Activated CD4-positive, alpha-beta T cell treated with anti-CD3 and anti-CD28 coated beads, Interleukin-2, amount 50 U/mL, for 4 hours (primary cell): Measurements from ENCODE around the gene IL16.

Experiments used
- DNase-seq, 2 experiments: peaks; one replicate each; pipeline ENCODE4 v3.0.0-alpha.2; 2020

IL16 gene

DNA sequence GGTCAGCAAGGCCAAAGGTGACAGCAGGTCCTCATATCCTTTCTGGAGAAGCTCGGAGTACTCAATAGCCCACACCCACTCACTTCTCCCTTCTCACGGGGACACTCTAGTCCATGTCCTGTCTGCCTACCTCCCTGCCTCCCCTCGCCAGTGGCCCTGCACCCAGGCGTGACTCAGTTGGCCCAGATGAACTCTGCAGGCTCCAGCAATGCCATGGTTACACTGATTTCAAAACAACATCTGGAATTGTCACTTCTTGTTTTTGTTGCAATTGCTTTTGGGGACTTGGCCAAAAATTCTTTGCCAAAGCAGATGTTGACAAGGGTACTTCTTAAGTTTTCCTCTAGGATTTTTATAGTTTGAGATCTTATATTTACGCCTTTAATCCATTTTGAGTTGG, 13.0 kb downstream of the IL16 start:
- DNase-seq: no peak

GRCh38 chr15:81211376-81211775, 14.7 kb downstream of the IL16 start:
- DNase-seq: no peak

GRCh38 chr15:81213982-81214381, 17.3 kb downstream of the IL16 start:
- DNase-seq: no peak

DNA sequence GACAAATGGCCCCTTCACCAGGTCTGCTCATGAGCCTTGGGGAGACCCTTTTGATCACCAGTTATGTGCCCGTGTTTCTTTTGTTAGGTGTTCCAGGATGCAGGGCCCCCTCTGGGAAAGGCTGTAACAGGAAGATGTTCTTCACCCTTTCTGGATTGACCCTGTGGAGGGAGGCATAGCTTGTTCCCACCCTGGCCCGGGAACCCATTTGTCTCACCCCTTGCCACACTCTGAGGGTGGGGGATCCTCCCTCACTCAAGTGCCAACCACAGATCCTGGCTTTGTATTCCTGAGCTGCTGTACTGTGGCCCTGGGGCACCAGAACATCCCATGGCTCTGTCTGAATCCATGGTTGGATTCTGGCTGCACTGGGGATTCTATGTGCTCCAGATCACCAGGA, 18.9 kb downstream of the IL16 start:
- no peak for DNase-seq

DNA sequence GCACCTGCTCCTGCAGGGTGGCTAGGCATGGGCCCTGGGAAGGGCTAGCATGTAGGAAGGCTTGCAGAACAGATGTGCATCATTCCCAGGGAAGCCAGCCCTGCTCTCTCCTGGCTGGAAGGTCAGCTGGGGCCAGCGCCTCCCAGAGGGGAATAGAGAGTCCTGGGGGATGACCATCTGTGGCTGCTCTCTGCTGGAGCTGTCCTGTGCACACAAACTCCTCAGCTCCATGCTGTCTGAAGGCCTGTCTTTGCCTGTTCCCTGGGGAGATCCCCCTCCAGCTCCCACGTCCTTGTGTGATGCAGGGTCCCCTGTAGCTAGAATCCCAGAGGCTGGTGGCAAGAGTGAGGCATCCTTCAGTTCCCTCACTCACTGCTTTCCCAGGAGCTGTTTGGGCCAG, 19.3 kb downstream of the IL16 start:
- no peak for DNase-seq

DNA sequence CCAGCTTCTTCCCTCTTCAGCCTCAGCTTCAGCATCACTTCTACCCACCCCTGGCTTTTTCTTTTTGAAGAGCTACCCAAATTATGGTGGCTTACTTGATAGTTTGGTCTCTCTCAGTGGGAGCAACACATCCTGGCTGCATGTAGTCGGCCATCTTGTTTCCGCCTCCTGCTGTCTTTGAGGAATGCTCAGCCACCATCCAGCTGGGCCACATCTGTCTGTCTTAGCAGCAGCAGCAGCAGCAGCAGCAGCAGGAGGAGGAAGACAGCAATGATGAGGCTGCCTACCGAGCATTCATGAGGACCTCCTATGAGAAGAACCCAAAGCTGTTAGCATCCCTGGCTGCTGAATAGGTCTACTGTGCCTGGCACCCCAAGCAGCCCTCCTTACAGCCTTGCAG, 19.7 kb downstream of the IL16 start:
- DNase-seq: no peak

DNA sequence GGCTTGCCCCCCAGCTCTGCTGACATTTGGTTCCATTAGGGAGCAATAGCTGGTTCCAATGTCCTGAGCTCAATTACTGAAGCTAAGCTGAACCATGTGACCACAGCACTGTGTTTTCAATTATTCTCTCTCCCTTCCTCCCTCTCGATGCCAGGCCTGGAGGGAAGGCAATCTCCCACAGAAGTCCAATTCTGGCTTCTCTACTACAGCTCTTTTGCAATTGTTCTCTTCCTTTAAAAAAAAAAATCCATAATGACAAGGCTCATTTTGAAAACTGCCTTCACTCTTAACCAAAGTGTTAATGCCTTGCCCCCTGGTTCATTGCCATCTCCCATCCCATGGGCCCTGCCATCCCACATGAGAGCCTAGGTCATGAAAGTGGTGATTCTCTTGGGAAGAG, 24.8 kb downstream of the IL16 start:
- DNase-seq: no peak

- DNase-seq: no peak
Observed at GRCh38 chr15:81222007-81222406, 25.3 kb downstream of the IL16 start.

GRCh38 chr15:81223346-81223971, 26.8 kb downstream of the IL16 start:
- DNase-seq: no peak

DNA sequence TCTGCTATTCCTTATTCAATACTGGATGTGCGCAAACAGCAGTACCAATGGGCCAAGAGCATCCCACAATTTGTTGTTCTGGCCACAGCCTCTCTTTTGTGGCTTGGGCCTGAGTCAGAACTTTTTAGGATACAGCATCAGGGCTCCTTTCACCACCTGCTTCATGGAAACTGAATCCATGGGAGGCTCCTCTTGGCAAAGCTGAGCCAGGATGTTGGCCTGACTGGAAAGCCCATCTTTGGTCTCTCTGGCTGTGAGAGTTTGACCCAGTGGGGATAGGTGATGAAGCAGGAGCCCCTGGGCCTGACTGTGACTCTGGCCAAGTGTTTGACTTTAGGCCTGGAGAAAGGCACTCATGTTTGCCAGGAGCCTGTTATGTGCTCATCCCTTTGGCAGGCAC, 27.6 kb downstream of the IL16 start:
- no peak for DNase-seq

DNA sequence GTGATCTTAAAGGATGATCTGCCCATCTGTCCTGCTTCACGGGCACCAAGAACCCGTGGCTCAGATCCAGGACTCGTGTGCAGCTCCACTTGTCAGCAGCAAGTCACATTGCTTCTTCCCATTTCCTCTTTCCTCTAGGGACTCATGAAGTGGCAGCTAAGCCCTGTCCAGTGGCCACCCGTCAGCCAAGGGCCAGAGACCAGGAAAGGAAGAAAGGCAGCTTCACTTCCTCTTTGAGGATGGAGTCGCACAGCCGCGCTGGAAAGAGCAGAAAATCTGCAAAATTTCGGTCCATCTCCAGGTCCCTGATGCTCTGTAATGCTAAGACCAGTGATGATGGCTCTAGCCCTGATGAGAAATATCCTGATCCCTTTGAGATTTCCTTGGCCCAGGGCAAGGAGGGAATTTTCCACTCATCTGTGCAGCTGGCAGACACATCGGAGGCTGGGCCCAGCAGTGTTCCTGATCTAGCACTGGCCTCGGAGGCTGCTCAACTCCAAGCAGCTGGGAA, 28.5 kb downstream of the IL16 start:
- DNase-seq: no peak

- DNase-seq: no peak
Observed at GRCh38 chr15:81227716-81228115, 31.0 kb downstream of the IL16 start.

- DNase-seq: no peak
Observed at GRCh38 chr15:81229586-81229985, 32.9 kb downstream of the IL16 start.

GRCh38 chr15:81235276-81236123, 38.8 kb downstream of the IL16 start:
- no peak for DNase-seq

DNA sequence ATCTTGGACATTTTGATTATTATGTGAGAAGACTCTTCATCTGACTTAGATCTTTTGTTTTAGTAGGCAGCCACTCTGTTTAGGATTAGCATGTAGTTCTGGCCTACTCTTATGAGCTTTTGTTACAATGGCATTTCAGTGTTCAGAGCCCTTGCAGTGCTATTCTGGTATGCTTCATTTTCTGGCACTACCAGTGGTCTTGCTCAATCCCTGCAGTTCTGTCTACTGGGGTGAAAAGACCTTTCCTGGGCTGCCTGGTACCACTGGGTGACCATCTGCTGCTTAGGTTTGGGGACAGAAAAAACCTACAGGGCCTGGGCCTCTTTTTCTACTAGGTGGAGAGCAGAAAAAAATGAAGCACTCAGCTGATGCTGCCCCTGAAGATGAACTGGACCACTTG, 42.5 kb downstream of the IL16 start:
- DNase-seq: no peak

DNA sequence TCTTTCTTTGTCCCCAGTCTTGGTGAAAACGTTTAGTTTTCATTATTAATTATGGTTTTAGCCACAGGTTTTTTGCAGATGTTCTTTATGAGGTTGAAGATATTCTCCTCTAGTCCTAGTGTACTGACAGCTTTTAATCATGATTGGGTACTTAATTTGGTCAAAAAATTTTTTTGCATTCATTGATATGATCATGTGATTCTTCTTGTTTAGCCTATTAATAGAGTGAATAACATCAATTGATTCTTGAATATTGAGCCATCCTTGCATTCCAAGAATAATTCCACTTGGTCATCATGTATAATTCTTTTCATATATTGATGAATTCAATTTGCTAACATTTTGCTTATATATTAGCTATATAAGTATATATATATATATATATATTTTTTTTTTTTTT, 46.1 kb downstream of the IL16 start:
- no peak for DNase-seq

DNA sequence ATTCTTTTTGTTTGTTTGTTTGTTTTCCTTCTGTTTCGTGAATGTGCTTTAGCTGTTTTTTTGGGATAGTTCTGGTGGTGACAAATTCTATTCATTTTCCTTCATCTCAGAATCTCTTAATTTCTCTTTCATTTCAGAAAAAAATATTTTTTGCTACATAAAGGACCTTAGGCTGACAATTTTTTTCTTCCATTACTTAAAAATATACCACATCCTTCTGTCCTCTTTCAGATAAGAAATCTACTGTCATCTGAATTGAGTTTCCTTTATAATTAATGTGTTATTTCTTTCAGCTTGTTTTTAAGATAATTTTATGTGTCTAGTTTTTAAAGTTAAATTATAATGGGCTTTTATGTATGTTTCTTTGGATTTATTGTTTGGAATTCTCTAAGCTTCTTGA, 47.6 kb downstream of the IL16 start:
- DNase-seq: no peak

DNA sequence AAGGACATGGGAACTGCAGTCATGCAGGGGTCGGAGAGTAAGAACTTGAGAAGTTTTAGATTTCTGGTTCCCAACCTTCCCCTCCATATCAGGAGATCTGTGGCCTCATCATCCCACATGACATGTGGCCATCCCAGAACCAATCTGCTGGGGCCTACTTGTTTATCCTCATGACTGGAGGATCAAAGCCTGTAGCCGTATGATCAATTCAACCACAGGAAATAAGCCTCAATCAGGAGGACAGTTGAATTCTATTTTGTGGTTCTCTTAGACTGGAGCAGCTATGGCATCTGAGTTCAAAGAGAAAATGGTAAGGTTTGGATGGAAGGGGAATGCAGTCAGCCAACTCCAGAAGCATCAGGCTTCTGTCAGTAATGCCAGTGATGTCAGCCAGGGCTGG, 57.2 kb downstream of the IL16 start:
- no peak for DNase-seq

- DNase-seq: no peak
Observed at GRCh38 chr15:81254277-81254915, 57.7 kb downstream of the IL16 start.

GRCh38 chr15:81254916-81255290, 58.2 kb downstream of the IL16 start:
- DNase-seq: no peak

- no peak for DNase-seq
Observed at GRCh38 chr15:81255315-81255957, 58.8 kb downstream of the IL16 start.

GRCh38 chr15:81255958-81256320, 59.3 kb downstream of the IL16 start:
- DNase-seq: no peak

GRCh38 chr15:81256916-81257315, 60.2 kb downstream of the IL16 start:
- no peak for DNase-seq

GRCh38 chr15:81257435-81257834, 60.8 kb downstream of the IL16 start:
- DNase-seq: no peak
